Activated T-helper 1 cell treated with anti-CD3 and anti-CD28 coated beads, Interleukin-2, amount 50 U/mL, for 16 hours (primary cell): Measurements from ENCODE around the gene KLC3.

Experiments used
- DNase-seq, 2 donors: peaks; one replicate each; pipeline ENCODE4 v3.0.0-alpha.2; 2020; ENCODE audit warnings: low read depth in 1 of 2, low spot score in 1 of 2

The KLC3 gene

GRCh38 chr19:45370410-45371204 lies 30.1 kb downstream of the KLC3 start, which contains the start of gene ERCC2:
ERCC2 (minus strand) TSS chr19:45370573; CDS start chr19:45370540, 33 bp downstream.
- DNase-seq, result peak; percentile 99

GRCh38 chr19:45376045-45376724 lies 35.6 kb downstream of the KLC3 start:
- DNase-seq, result no peak

GRCh38 chr19:45380107-45380506 lies 39.6 kb downstream of the KLC3 start:
- DNase-seq, result no peak

GRCh38 chr19:45382426-45382825 lies 41.9 kb downstream of the KLC3 start:
- DNase-seq, result no peak

GRCh38 chr19:45385392-45386221 lies 45.1 kb downstream of the KLC3 start:
- no peak for DNase-seq

- DNase-seq, result no peak
Measured at GRCh38 chr19:45391346-45391745, 50.8 kb downstream of the KLC3 start.

GRCh38 chr19:45391871-45392665 lies 51.5 kb downstream of the KLC3 start:
- DNase-seq, result no peak

GRCh38 chr19:45395821-45396617 lies 55.5 kb downstream of the KLC3 start:
- no peak for DNase-seq

- DNase-seq, result no peak
Measured at GRCh38 chr19:45400192-45400591, 59.6 kb downstream of the KLC3 start.
